ENCODE results near the gene RBM14.
"Not testable (repeated sequence)": the region's sequence is repeated elsewhere in the genome, so short reads cannot be mapped to it uniquely, and the experiment has no call there.

RBM14 gene, protein sequence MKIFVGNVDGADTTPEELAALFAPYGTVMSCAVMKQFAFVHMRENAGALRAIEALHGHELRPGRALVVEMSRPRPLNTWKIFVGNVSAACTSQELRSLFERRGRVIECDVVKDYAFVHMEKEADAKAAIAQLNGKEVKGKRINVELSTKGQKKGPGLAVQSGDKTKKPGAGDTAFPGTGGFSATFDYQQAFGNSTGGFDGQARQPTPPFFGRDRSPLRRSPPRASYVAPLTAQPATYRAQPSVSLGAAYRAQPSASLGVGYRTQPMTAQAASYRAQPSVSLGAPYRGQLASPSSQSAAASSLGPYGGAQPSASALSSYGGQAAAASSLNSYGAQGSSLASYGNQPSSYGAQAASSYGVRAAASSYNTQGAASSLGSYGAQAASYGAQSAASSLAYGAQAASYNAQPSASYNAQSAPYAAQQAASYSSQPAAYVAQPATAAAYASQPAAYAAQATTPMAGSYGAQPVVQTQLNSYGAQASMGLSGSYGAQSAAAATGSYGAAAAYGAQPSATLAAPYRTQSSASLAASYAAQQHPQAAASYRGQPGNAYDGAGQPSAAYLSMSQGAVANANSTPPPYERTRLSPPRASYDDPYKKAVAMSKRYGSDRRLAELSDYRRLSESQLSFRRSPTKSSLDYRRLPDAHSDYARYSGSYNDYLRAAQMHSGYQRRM

GRCh38 chr11:66616379-66617154 is at the start of gene RBM14:
TSS of gene RBM14 (plus strand) at chr11:66616630. CDS start at chr11:66616721, 91 bp downstream.
- peak; percentile 94 for DNase-seq

DNA sequence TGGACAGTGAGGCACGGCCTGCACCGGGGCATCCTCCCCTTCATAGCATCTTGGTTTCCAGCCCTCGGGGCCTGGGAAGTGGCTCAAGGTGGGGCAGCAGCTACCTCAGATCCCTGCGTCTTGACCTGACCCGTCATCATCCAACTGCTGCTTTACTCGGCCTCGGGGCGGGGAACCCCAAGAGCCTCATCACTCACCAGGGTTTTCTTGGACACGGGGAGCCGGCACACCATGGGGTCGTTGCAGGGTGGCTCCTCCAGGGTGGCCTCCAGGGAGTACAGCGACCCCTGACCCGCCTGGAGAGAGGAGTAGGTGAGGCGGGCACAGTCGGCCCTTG is 48.7 kb upstream of the RBM14 start:
- no peak for DNase-seq

- DNase-seq, result peak; percentile 73
Observed at GRCh38 chr11:66568124-66568916, 48.1 kb upstream of the RBM14 start, which contains the start of gene CTSF. TSS of gene CTSF (minus strand) at chr11:66568606. CDS start at chr11:66568486, 120 bp downstream.

DNA sequence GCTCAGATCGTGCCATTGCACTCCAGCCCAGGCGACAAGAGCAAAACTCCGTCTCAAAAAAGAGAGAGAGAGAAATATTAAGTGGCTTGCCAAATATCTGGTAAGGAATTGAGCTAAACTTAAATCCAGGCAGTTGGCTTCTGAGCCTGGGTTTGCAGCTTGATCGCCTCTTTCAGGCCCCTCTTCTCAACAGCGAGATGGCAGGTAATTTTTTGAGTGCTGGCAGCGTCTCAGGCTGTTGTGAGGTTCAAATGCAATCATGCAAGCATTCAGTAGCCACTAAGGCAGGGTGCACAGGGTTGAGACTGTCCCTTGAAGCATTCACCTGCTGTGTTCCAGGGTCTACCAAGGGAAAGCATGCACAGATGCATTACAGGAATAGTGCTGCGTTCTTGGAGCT is 47.4 kb upstream of the RBM14 start:
- DNase-seq, result no peak

DNA sequence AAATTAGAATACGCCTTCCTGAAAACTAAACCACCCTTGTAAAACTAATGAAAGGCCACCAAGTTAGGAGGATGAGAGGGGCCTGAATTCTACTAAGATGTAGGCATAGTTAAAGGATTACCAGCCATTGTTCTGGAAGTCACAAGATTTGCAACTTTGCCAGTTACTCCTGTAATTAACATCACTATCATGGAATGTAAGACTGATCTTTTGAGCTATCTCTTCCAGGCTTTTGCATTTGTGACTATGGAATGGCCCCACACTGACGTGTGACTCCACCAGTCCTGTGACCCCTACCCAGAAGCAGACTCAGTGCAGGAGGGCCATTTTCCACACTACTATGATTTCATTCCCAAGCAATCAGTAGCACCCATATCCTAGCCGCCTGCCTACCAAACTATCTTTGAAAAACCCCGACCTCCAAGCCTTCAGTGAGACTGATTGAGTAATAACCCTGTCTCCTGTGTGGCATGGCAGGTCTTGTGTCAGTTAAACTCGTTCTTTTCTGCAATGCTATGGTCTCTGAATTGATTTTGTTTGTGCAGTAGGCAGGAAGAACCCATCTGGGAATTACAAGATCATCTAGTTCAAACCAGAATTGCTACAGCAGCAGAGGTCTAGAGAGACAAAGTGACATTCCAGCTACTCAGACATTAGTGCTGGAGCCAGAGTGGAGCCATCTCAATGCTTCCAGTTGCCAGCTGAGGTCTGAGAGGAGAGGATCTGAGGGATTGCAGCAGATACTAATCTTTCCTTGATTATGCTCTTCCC is 46.2 kb upstream of the RBM14 start:
- DNase-seq, result no peak

- DNase-seq, result no peak
Observed at GRCh38 chr11:66570850-66571180, 45.6 kb upstream of the RBM14 start.

GRCh38 chr11:66579017-66579606 is 37.3 kb upstream of the RBM14 start:
- no peak for DNase-seq

GRCh38 chr11:66580803-66581202 is 35.6 kb upstream of the RBM14 start:
- no peak for DNase-seq

GRCh38 chr11:66581261-66581660 is 35.2 kb upstream of the RBM14 start:
- no peak for DNase-seq

DNA sequence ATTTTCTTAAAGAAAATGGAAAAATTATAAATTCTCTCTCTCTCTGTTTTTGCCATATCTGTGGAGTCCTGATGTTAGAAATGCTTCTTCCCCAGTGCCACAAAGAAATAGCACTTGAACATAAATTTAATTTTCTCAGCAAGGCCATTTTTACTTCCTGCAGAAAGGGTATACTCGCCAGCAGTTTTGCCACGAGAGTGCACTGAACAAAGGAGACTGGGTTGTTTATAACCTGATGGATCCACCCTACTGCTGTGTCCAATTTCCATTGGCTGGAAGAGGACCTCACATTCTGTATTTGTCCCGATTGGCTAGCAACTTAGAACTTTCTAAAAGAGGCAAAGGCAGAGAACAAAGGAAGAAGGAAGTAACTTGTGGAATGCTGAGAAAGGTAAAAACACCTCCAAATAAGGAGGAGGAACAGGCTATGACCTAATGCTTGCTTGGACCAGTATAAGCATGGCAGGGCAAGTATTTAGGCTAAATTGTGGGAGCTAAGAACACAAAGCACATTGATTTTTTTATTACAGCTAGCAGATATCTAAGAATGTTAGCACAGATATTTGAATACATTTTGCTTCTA is 33.8 kb upstream of the RBM14 start:
- not testable (repeated sequence) for DNase-seq

GRCh38 chr11:66585447-66585846 is 31.0 kb upstream of the RBM14 start:
- not testable (repeated sequence) for DNase-seq

GRCh38 chr11:66586136-66586535 is 30.3 kb upstream of the RBM14 start:
- DNase-seq, result no peak

DNA sequence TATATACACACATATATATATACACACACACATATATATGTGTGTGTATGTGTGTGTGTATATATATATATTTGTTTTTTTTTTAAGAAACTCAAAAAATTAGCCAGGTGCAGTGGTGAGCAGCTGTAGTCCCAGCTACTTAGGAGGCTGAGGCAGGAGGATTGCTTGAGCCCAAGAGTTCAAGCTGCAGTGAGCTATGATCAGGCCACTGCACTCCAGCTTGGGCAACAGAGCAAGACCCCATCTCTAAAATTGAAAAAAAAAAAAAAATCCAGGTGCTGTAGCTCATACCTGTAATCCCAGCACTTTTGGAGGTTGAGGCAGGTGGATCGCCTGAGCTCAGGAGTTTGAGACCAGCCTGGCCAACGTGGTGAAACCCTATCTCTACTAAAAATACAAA is 27.1 kb upstream of the RBM14 start:
- not testable (repeated sequence) for DNase-seq

DNA sequence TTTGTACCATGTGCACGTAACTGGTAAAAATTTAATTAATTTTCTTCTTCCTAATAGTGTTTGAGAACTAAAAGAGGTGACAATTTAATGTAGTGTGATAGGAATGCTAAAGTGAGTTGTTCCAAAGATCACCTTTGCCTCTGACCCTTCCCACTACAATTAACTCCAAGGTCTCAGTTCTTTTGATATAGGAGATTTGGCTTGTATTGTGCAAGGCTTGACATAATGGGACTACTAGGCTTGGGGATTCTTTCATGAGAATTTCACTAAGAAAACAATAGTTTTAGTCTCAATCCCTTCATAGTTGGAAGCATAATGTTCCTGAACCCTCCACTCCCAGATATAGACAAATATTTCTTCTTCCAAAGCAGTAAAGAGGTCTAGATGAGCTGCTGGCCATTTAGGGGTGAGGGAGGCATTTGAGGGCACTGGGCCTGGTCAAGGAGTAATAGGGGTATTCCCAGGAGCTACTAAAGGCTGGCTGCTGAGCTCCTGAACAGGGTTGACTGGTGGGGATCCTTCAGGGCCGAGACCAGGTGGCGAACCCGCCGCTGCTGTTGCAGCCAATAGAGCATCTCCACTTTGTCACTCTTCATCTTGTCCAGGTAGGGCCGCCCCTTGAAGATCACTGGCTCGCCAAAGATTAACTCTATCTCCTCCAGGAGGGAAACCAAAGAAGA is 26.3 kb upstream of the RBM14 start:
- DNase-seq, result no peak

DNA sequence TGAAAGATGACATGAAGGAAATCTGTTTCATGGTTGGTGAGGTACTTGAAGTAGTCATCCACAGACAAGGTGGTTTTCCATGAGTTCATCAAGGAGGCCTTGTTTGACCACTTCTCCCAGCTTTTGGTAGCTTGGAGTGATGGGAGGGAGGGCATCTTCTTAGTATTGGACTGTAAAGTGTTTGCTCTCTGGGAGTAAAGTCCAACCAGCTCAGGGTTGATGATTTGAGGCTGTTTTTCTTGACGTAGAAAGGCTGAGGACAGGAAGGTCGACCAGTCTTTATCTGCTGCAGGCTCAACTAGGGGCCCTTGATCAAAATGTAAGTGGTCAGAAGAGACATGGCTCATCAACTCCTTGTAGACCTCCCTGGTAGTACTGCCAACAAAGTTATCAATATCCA is 25.3 kb upstream of the RBM14 start:
- no peak for DNase-seq

GRCh38 chr11:66592457-66593302 is 23.8 kb upstream of the RBM14 start, which contains the start of the genes CCDC87 and CCS:
TSS of gene CCDC87 (minus strand) at chr11:66593063. CDS start at chr11:66593015, 48 bp downstream.
TSS of gene CCS (plus strand) at chr11:66593185. CDS start at chr11:66593262, 77 bp downstream.
- DNase-seq, result peak; percentile 79

DNA sequence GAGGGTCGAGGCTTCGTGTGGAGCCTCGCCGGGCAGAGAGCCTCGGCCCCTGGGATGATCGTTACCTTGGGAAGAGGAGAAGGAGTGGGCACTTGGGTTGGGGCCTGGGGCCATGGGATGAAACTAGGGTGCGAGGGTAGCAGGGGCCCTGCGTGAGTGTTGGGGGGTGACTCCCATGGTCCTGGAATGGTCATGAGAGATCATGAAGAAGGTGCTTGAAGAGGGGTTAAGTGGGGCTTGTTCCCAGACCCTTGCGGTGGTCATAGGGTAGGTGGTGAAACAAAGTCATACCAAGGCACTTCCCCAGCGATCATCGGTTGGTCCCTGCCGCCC is 23.2 kb upstream of the RBM14 start:
- no peak for DNase-seq

- DNase-seq, result no peak
Observed at GRCh38 chr11:66593650-66594049, 22.8 kb upstream of the RBM14 start.

DNA sequence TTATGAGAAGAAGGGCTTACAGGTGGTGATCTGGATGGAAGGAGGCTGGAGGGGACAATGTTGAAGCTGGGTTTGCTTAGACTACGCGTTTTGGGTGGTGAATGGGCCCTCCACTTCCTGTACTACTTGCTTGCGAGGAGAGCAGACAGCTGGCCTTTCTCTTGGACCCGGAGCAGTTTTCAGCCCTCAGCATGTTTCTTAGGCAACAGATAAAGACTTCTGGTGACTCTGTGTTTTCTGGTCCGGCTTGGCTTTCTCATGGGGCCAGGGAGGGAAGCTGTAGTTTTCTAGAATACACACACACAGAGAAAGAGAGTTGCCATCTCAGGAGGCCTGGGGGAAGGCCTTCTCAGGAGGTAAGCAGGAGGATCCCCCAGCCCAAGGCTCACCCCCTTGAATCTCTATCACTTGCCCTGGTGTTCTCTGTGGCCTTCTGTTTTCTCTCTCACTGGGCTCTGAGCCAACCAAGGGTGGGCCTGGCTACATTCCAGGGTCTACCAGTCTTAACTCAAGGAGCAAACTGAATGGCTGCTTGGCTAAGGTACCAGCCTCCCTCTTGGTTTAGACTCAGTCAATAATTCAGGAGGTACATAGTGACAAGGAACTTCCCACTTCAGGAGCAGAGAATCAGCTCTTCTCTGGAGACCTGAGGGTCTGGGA is 21.1 kb upstream of the RBM14 start:
- DNase-seq, result no peak

Measured in NCI-H1417 treated with DMSO at 0.1 percent for 48 hours (cell line).